Measurements from ENCODE around the gene SKOR1.

DNA sequence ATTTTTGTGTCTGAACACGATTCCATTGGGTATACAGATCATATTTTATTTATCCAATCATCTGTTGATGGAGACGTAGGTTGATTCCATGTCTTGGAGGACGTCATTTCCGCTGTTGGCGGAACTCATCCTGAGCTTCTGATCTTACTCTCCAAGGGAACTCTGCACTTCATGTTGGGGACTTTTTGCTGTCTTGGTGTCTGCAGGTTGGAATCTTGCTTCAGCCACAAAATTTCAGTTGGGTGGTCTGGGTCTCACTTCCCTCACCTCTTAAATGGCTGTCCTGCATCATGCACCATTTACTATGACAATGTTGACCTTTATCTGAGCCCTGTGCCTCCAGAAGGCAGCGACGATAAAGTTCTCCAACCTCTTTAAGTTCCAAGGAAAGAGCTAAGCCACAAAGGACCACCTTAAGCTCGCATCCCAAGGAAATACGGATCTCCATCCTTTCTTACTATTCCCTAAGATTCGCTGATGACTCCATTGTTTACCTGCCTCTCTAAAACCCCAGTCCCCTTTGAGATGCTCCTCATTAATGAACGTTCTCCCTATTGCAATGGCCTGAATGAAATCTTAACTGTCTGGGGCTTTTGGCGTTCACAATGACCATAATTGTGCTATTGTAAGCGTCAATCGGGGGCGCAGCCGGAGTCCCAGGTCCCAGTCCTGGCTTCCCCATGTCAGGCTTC, 37.6 kb downstream of the SKOR1 start:
- TF ChIP-seq, protein P1, sequence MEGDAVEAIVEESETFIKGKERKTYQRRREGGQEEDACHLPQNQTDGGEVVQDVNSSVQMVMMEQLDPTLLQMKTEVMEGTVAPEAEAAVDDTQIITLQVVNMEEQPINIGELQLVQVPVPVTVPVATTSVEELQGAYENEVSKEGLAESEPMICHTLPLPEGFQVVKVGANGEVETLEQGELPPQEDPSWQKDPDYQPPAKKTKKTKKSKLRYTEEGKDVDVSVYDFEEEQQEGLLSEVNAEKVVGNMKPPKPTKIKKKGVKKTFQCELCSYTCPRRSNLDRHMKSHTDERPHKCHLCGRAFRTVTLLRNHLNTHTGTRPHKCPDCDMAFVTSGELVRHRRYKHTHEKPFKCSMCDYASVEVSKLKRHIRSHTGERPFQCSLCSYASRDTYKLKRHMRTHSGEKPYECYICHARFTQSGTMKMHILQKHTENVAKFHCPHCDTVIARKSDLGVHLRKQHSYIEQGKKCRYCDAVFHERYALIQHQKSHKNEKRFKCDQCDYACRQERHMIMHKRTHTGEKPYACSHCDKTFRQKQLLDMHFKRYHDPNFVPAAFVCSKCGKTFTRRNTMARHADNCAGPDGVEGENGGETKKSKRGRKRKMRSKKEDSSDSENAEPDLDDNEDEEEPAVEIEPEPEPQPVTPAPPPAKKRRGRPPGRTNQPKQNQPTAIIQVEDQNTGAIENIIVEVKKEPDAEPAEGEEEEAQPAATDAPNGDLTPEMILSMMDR (IDR thresholded peaks at IDR 0.05; ENCODE audit: poor library complexity) = no peak
- TF ChIP-seq EZH2 (IDR thresholded peaks at IDR 0.05; ENCODE audit: borderline replicate concordance) (no peak), EZH2phosphoT487 (IDR thresholded peaks at IDR 0.05; ENCODE audit: low read depth, severe bottlenecking, unreplicated experiment) (no peak)
